Activated T-cell treated with anti-CD3 and anti-CD28 coated beads, Interleukin-2, amount 50 U/mL, for 24 hours (primary cell): ENCODE data around the gene CACNG3.
"Not testable (repeated sequence)": the region's sequence is repeated elsewhere in the genome, so short reads cannot be mapped to it uniquely, and the experiment has no call there.

ENCODE experiments used
- DNase-seq: peaks from one replicate; pipeline ENCODE4 v3.0.0-alpha.2; 2020
- H3K27ac Mint-ChIP-seq: 2 replicates; pipeline ENCODE4 v1.8.0; 2020; ENCODE audit warnings: mild to moderate bottlenecking, mixed read lengths
- H3K27me3 Mint-ChIP-seq: 2 replicates; pipeline ENCODE4 v1.8.0; 2020; ENCODE audit warnings: mixed read lengths
- H3K36me3 Mint-ChIP-seq: 2 replicates; pipeline ENCODE4 v1.8.0; 2020; ENCODE audit warnings: low read depth, mixed read lengths
- H3K4me1 Mint-ChIP-seq: 2 replicates; pipeline ENCODE4 v1.8.0; 2020; ENCODE audit warnings: low read depth, mixed read lengths
- H3K4me3 Mint-ChIP-seq: 2 replicates; pipeline ENCODE4 v1.8.0; 2020; ENCODE audit warnings: mild to moderate bottlenecking, moderate library complexity, mixed read lengths
- H3K9me3 Mint-ChIP-seq: 2 replicates; pipeline ENCODE4 v1.8.0; 2020; ENCODE audit warnings: mixed read lengths

CACNG3 gene

DNA sequence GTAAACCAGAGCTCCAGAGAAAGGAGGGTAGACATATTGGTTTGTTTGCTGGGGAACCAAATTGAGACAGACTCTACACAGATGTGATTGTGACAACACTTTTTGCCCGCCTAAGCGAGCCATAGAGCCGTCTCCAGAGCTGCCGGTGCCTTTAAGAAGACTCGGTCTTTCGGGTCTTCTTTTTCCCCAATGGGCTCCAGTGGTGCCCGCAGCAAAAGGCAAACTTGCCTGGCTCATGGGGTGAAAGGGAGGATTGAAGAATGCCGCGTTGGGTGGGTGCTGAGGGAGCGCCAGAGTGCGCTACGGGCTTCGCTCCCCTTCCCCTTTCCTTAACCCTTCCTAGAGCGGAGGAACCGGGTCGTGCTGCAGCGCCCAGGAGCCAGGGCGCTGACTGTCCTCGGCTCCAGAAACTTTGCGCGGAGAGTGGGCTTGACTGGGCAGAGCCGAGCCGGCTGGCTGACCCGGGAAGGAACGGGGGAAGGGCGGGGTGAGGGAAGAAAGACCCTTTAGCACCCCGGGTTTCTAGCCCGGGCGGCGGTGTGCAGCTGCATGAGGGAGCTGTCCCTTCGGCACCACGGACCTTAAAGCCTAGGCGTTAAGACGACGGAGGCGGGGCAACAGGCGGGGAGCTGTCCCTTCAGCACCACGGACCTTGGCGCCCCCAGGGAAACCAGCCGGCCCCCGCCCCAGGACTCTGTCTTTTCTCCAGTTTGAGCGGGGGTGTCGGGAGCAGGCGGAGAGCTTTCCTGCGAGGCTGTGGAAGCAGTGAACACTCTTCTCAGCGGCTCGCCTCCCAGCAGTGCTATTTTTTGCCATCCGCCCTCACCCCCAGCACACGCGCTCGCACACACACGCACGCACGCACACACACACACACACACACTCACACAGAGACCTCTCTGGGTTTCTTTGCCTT, at the start of gene CACNG3:
Gene CACNG3 (plus strand): TSS at position 880 of the 916 bp plus-strand sequence. CDS start 420 bp downstream, outside the sequence.
- Mint-ChIP-seq H3K27me3 (peaks cover 75% of the 10 kb centered on the region), H3K9me3 (no peaks in the 10 kb centered on the region), H3K4me1 (peaks cover 9% of the 10 kb centered on the region), H3K4me3 (no peak within 1 kb of the TSS), H3K27ac (no peak within 1 kb of the TSS), H3K36me3 (no peaks in the 10 kb centered on the region)
- peak; percentile 60 for DNase-seq

DNA sequence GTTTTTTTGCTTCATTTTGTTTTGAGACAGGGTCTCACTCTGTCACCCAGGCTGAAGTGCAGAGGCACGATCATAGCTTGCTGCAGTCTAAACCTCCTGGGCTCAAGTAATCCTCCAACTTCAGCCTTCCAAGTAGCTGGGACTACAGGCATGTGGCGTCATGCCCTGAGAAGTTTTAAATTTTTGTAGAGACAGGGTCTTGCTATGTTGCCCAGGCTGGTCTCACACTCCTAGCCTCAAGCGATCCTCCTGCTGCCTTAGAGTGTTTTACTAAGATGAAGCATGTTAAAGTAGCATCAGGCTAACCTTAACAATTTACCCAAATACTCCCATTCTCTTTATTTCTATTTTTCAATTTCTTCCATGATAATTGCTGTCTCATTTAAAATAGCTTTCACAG, 49.2 kb upstream of the CACNG3 start:
- no peaks in the 10 kb centered on the region for H3K9me3 Mint-ChIP-seq
- peaks cover 5% of the 10 kb centered on the region for H3K4me1 Mint-ChIP-seq
- DNase-seq = no peak
- H3K27me3 Mint-ChIP-seq = no peaks in the 10 kb centered on the region
- H3K36me3 Mint-ChIP-seq = peaks cover 84% of the 10 kb centered on the region
- H3K27ac Mint-ChIP-seq = peak overlapping the region; percentile 24
- H3K4me3 Mint-ChIP-seq = no peak overlapping the region

DNA sequence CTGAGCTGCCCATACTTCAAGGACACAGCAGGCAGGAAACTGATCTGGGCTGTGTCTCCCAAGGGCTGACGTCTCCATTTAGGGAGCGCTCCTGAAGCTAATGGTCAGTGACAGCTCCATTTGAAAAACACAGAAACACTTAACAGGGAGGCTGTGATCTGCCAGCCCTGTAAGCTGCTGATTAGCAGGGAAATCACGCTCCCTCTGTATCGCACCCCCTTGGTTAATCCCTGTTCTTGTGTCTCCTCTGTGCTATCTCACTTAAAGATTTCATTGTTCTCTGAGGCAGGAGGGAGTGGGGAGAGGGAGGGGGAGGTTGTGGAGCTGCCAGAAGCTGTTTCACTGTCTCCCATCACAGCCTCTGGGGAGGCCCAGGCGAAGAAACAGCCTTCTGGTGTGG, 47.4 kb upstream of the CACNG3 start:
- no peak for DNase-seq
- peaks cover 80% of the 10 kb centered on the region for H3K36me3 Mint-ChIP-seq
- no peaks in the 10 kb centered on the region for H3K9me3 Mint-ChIP-seq
- H3K27ac Mint-ChIP-seq = peak overlapping the region; percentile 20
- no peaks in the 10 kb centered on the region for H3K4me1 Mint-ChIP-seq
- H3K27me3 Mint-ChIP-seq = no peaks in the 10 kb centered on the region
- no peak overlapping the region for H3K4me3 Mint-ChIP-seq

DNA sequence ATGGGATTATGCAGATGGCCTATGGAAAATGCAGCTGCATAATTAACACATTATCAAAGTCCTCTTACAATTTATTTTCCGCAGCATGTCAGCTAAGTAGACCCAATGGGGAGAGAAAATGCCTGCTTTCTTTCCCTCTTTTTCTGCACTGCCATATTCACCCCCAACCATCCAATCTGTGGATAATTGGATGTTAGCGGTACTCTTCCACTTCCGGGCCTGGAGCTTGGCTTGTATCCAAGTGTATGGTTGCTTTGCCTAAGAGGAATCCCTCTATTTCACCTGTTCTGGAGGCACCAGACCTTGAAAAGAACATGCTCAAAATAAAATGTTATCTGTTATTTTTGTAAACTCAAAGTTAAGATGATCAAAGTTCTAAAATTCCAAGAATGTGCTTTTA, 41.1 kb upstream of the CACNG3 start:
- Mint-ChIP-seq H3K36me3 (peaks cover 75% of the 10 kb centered on the region), H3K27me3 (no peaks in the 10 kb centered on the region), H3K9me3 (no peaks in the 10 kb centered on the region), H3K4me3 (no peak overlapping the region), H3K4me1 (no peaks in the 10 kb centered on the region), H3K27ac (no peak overlapping the region)
- no peak for DNase-seq

DNA sequence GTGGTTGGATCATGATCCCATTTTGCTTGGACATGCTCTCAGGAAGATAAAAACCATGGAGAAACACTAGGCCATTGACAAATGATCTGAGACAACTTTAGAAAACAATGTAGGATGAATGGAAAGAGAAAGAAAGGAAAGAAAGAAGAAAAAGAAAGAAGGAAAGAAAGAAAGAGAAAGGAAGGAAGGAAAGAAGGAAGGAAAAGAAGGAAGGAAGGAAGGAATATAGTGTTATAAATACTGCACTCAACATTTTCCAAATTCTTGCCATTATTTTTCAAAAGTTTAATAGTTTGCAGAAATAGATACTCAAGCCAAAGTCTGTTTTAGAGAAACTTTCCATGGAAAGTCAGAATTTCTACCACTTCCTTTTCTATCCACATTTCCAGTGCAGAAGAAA, 39.2 kb upstream of the CACNG3 start:
- no peak overlapping the region for H3K27ac Mint-ChIP-seq
- no peak overlapping the region for H3K4me3 Mint-ChIP-seq
- no peaks in the 10 kb centered on the region for H3K27me3 Mint-ChIP-seq
- peaks cover 79% of the 10 kb centered on the region for H3K36me3 Mint-ChIP-seq
- H3K9me3 Mint-ChIP-seq = peaks cover 6% of the 10 kb centered on the region
- no peak for DNase-seq
- H3K4me1 Mint-ChIP-seq = no peaks in the 10 kb centered on the region

DNA sequence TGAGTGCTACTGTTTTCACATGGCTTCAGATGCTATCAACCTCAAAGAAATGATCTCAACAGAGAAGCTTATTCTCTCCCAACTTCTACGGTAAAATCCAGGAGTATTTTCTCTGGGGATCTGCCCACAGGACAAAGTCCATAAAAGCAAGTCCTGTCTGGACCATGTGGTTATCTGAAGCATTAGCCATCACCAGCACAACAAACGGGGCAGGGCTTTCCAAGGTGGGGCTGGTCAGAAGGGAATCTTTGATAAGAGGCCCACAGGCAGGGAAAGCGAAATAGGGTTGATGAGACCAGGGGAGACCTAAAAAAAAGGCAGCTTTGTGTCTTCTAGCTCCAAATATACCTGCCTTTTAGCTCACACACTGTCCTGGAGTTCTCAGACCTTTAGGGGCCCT, 38.7 kb upstream of the CACNG3 start:
- Mint-ChIP-seq H3K27ac (no peak overlapping the region), H3K9me3 (peaks cover 6% of the 10 kb centered on the region), H3K4me3 (no peak overlapping the region), H3K4me1 (no peaks in the 10 kb centered on the region), H3K36me3 (peaks cover 79% of the 10 kb centered on the region), H3K27me3 (no peaks in the 10 kb centered on the region)
- DNase-seq = no peak

DNA sequence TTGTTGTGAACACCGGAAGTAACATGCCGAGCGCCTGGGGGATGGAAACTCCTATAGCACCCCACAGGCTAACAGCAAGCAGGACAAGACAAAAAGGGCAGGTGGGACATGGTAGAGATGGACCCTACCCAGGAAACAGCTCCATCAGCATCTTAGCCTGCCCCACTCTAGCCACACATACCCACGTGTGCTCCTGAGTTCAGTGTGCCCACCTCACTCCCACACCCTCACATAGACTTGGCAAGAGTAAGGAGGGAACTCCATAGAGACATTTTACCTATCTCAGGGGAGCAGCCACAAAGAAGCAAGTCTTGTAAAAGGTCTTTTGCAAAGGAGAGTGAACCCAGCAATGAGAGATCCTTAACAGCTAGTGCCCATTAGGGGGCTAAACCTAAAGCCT, 37.8 kb upstream of the CACNG3 start:
- Mint-ChIP-seq H3K27ac (no peak overlapping the region), H3K9me3 (peaks cover 6% of the 10 kb centered on the region), H3K36me3 (peaks cover 74% of the 10 kb centered on the region)

DNA sequence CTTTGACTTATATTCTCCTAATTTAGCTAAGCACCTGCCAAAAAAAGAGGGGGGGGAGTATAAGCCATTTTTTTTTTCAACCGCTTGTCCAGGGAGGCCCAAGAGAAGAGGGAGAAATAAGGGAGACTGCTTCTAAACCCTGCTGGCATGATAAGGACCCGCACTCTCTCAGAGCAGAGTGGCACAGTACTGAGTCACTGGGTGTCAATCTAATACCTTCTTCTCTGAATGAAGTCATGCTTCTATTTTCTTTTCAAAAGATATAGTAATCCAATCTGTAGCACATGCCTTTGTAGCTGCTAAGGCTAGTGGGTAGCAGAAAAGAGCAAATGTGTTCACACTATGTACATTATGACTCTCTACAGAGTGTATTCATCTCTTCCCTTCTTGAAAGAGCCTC, 34.9 kb upstream of the CACNG3 start:
- Mint-ChIP-seq H3K27me3 (no peaks in the 10 kb centered on the region), H3K27ac (no peak overlapping the region), H3K36me3 (peaks cover 45% of the 10 kb centered on the region), H3K9me3 (peaks cover 6% of the 10 kb centered on the region), H3K4me1 (no peaks in the 10 kb centered on the region), H3K4me3 (no peak overlapping the region)
- no peak for DNase-seq

More for the DNA sequence above, 37.8 kb upstream of the CACNG3 start:
- no peak for DNase-seq
- no peaks in the 10 kb centered on the region for H3K27me3 Mint-ChIP-seq
- no peak overlapping the region for H3K4me3 Mint-ChIP-seq
- no peaks in the 10 kb centered on the region for H3K4me1 Mint-ChIP-seq

DNA sequence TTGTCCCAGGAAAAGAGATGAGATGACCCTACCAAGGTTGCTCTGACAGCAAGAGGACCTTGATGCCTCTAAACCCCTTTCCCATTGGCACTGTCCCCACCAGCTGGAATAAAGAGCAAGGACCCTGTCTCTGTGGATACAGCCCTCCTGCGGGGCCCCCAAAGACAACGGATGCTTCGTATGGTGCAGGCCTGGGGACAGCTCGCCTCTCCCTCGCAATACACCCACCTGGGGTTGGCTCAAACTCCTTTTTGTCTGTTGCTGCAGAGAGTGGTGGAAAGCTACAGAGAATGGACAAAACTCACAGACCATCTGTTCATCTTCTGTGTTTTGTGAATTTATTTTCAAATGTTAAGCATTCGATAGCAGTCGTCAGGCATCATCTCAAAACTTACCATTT, 27.6 kb upstream of the CACNG3 start:
- Mint-ChIP-seq H3K27ac (peak overlapping the region; percentile 20), H3K27me3 (peaks cover 20% of the 10 kb centered on the region), H3K36me3 (no peaks in the 10 kb centered on the region), H3K4me1 (no peaks in the 10 kb centered on the region), H3K9me3 (no peaks in the 10 kb centered on the region), H3K4me3 (no peak overlapping the region)
- no peak for DNase-seq

DNA sequence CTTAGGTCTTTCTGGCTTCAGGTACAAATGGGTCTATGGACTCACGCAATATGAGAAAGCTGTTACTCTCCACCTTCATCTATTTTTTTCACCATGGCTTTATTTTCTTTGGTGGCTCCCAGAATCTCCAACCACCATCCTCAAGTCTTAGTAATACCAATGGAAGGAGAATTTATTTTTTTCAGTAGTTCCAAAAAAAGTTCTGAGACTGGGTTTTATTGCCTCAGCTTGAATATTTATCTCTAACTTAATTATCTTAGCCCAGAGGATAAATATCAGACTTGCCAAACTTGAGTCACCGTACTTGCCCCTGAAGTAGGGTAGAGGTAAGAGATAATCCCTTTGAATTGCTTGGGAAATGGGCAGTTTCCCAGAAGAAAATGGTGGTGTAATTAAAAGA, 23.2 kb upstream of the CACNG3 start:
- Mint-ChIP-seq H3K27ac (no peak overlapping the region), H3K9me3 (peaks cover 7% of the 10 kb centered on the region), H3K4me3 (no peak overlapping the region), H3K4me1 (no peaks in the 10 kb centered on the region), H3K36me3 (no peaks in the 10 kb centered on the region), H3K27me3 (peaks cover 35% of the 10 kb centered on the region)
- DNase-seq = no peak

DNA sequence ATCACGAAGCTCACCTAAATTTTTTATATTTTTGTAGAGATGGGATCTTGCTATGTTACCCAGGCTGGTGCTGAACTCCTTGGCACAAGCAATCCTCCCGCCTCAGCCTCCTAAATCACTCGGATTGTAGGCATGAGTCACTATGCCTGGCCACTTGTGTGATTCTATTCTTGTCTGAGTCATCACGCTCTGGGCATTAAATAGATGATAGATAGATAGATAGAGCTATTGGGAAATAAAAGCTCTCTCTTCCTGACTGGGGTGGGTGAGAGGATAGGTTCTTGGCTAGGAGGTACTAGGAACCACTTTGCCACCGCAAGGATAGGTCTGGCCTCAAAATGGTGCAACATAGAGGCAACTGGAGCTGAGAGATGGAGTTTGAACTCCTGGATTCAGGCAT, 21.4 kb upstream of the CACNG3 start:
- Mint-ChIP-seq H3K36me3 (no peaks in the 10 kb centered on the region), H3K27me3 (peaks cover 34% of the 10 kb centered on the region), H3K9me3 (peaks cover 20% of the 10 kb centered on the region), H3K4me1 (peaks cover 1% of the 10 kb centered on the region), H3K4me3 (no peak overlapping the region), H3K27ac (no peak overlapping the region)
- DNase-seq = no peak

DNA sequence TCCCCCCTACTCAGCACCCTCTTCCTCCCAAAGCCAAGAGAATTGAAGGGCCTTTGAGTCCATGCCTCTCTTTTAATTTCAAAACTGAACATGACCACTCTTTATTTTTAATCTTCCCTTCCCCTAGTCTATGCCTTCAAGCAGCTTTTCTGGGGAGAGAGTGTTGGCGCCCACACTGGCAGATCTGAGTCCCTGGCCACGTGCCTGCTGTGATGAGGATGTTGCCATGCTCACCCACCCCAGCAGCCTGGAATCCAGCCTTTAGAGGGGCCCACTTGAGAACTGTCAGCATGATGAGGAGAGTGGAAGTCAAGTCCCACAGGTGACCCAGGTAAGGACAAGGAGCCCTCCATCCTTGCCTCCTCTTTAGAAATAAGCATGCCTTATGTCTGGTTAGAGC, 20.3 kb upstream of the CACNG3 start:
- Mint-ChIP-seq H3K27me3 (peaks cover 31% of the 10 kb centered on the region), H3K4me1 (peaks cover 1% of the 10 kb centered on the region), H3K4me3 (no peak overlapping the region), H3K36me3 (no peaks in the 10 kb centered on the region), H3K27ac (no peak overlapping the region), H3K9me3 (peaks cover 22% of the 10 kb centered on the region)
- no peak for DNase-seq

DNA sequence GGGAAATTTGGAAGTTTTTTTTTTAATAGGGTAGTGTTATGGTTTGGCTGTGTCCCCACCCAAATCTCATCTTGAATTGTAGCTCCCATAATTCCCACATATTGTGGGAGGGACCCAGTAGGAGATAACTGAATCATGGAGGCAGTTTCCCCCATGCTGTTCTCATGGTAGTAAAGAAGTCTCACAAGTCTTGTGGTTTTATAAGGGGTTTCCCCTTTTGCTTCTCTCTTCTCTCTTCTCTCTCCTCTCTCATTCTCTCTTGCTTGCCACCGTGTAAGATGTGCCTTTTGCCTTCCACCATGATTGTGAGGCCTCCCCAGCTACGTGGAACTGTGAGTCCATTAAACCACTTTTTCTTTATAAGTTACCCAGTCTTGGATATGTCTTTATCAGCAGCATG, 17.3 kb upstream of the CACNG3 start:
- Mint-ChIP-seq H3K9me3 (peaks cover 22% of the 10 kb centered on the region), H3K27me3 (peaks cover 33% of the 10 kb centered on the region)

DNA sequence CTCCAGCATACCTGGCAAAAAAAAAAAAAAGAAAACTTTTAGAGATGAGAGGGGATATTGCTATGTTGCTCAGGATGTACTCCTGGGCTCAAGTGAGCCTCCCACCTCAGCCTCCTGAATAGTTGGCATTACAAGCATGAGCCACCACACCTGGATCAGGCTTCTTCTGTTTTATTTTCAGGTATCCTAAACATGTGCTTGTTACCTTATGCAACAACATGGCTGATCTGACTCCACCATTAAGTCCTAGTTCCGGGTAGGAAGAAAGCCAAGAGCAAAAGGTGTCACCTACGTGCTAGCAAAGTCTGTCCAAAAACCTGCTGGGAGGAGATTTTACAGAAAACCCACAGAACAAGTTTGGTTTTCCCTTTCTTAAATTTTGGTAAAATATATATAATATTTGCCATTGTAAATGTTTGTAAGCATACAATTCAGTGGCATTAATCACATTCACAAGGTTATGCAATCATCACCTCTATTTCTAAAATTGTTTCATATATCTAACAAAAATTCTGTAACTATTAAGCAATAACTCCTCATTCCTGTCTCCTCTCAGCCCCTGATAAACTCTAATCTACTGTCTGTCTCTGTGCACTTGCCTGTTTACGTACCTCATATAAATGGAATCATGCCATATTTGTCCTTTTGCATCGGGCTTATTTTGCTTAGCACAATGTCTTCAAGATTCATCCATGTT, 9.1 kb upstream of the CACNG3 start:
- Mint-ChIP-seq H3K4me1 (no peaks in the 10 kb centered on the region), H3K9me3 (no peaks in the 10 kb centered on the region), H3K27me3 (peaks cover 34% of the 10 kb centered on the region), H3K4me3 (no peak overlapping the region), H3K27ac (no peak overlapping the region), H3K36me3 (no peaks in the 10 kb centered on the region)
- no peak for DNase-seq

More for the DNA sequence above, 17.3 kb upstream of the CACNG3 start:
- H3K27ac Mint-ChIP-seq, H3K4me1 Mint-ChIP-seq, H3K4me3 Mint-ChIP-seq, H3K36me3 Mint-ChIP-seq, DNase-seq: not testable (repeated sequence)

DNA sequence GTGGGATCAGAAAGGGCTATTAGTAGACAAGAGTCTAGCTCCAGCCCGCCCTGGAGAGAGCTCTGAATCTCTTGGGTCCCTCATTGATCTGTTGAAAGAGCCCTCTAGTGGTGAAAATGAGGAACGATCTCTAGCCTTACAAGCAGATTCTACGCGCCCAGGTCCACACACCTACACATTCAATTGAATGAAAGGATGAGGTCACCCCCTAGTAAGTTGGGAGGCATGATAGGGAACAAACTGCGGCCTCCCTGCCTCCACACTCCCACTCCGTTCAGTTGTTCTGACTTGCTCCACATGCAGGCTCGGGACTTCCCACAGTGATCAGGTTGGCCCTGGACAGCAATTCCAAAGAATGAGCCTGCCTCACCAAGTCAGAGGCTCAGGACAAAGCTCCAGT, 2.9 kb upstream of the CACNG3 start:
- DNase-seq = peak; percentile 46
- peaks cover 9% of the 10 kb centered on the region for H3K4me1 Mint-ChIP-seq
- no peaks in the 10 kb centered on the region for H3K9me3 Mint-ChIP-seq
- H3K27me3 Mint-ChIP-seq = peaks cover 60% of the 10 kb centered on the region
- H3K36me3 Mint-ChIP-seq = no peaks in the 10 kb centered on the region
- no peak overlapping the region for H3K27ac Mint-ChIP-seq
- no peak overlapping the region for H3K4me3 Mint-ChIP-seq
